HG03432 (cell line): ENCODE measurements around the gene TRIM9.

Experiments
- ATAC-seq: cut with Tn5 transposase; IDR thresholded peaks from one replicate; pipeline ENCODE4 v1.9.1; 2021; ENCODE audit warnings: mild to moderate bottlenecking, moderate library complexity; ENCODE audit not compliant: unreplicated experiment

TRIM9 gene

DNA sequence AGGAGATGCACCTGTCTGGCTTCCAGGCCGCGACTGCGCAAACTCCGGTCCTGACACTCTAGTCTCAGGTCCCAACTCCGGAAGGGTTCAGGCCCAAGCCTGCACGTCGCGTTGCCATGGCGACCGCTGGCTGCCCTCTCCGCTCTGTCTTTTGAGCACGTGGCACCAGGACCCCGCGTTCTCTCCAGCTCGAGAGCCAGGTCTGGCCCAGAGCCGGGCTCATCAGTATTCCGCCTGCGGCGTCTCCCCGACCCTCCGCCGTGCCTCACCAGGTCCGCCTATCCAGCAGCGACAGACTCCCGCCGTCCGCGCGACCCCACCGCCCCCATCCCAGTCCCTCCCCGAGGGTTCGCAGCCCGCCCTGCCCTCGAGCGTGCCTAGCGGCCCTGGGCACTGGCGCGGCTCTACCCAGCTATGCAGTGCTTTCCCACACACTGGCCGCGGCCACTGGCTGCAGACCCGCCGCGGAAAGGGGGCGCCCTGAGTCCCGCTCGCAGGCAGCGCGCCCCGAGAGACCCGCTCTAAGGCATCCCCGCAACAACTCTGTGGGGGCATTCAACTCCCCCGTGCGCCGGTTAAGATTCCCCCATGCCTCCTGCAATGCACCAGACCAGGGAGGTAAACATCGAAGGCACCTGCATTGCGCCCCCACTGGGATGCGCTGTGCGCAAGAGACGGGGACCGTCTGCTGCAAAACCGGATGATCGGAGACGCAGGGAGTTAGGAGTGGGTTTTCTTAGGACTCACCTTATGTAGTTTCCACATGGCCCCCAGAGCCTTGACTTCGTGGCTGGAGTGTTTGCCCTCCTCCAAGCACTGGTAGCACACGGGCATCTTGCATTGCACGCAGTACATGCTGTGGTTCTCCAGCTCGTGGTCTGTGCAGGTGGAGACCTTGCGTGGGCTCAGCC is 1.3 kb downstream of the TRIM9 start:
- no peak for ATAC-seq

DNA sequence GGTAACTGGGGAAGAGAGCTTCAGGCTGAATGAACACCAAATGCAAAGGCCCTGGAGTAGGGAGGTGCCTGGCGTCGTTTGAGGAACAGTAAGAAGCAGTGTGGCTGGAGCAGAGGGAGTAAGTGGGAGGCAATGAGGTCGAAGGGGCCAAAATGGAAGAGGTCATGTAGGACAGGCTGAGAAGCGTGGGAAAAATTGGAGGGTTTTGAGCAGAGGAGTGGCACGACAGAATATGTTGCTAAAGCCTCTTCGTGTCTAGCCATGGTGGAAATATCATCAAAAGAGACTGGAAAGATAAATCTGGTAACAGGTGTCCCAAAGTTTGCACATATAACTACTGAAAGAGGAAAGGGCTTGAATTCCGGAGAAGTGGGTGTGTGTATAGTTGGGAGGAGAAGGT is 1.9 kb downstream of the TRIM9 start:
- ATAC-seq: no peak

- no peak for ATAC-seq
These were observed 5.6 kb downstream of the TRIM9 start for GRCh38 chr14:51089278-51089677.

- no peak for ATAC-seq
These were observed 7.9 kb downstream of the TRIM9 start for GRCh38 chr14:51087031-51087441.

DNA sequence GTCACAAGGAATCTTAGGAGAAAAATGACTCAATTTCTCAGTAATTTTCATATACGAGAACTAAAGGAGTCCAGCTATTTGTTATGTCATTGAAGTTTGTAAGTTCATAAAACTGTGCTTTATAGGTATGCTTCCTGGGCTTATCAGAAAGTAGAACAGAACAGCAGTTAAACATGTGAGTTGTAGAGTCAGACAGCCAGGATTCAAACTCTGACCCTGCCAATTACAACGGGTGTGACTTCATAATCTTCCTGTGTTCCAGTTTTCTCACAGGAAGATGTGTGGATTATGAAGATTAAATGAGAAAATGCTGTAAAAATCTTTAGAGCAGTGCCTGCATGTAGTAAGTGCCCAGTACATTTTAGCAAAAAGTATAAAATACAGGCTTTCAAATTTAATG is 8.9 kb downstream of the TRIM9 start:
- no peak for ATAC-seq

DNA sequence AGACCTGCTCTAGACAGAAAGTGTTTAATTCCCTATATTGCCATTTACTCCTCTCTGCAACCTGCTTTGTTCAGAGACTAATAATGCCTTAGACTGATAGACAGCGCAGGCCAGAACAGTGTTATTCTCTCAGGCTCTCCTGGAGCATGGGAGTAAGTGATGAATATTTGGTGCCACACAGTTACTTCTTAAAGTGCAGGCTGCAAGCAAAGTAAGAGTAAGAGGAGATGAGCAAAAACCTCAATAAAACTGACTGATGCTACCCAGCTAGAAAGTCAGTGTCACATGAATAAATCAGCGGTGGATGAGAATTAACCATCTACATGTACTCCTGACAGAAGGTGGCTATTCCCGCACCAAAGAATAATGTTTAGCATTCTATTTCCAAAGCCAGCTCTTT is 9.9 kb downstream of the TRIM9 start:
- no peak for ATAC-seq

- no peak for ATAC-seq
These were observed 10.4 kb downstream of the TRIM9 start for GRCh38 chr14:51084507-51084906.

- ATAC-seq: no peak
These were observed 12.6 kb downstream of the TRIM9 start for GRCh38 chr14:51082349-51082748.

- no peak for ATAC-seq
These were observed 13.2 kb downstream of the TRIM9 start for GRCh38 chr14:51081712-51082111.

GRCh38 chr14:51081209-51081608 is 13.7 kb downstream of the TRIM9 start:
- no peak for ATAC-seq

GRCh38 chr14:51080645-51081044 is 14.3 kb downstream of the TRIM9 start:
- ATAC-seq: no peak

GRCh38 chr14:51079489-51079888 is 15.4 kb downstream of the TRIM9 start:
- no peak for ATAC-seq

- ATAC-seq: no peak
These were observed 15.8 kb downstream of the TRIM9 start for GRCh38 chr14:51079085-51079484.

- no peak for ATAC-seq
These were observed 20.1 kb downstream of the TRIM9 start for GRCh38 chr14:51074701-51075385.

DNA sequence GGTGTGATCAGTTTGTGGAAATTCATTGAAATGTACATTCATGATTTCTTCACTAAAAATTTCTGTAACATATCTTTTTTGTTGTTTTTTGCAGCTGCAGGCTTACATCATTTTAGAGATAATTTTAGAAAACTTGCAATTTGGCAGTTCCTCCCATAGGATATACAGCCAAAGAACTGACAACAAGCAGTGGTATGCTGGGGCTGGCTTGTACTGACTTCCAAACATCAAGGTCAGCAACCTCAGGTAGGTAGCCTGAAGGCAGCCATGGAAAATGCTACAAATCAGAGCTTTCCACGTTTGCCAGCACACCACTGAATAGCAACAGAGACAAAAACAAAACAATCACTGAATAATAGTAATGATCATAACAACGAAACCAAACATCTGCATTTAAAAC is 21.2 kb downstream of the TRIM9 start:
- no peak for ATAC-seq

- ATAC-seq: no peak
These were observed 21.9 kb downstream of the TRIM9 start for GRCh38 chr14:51072976-51073375.

DNA sequence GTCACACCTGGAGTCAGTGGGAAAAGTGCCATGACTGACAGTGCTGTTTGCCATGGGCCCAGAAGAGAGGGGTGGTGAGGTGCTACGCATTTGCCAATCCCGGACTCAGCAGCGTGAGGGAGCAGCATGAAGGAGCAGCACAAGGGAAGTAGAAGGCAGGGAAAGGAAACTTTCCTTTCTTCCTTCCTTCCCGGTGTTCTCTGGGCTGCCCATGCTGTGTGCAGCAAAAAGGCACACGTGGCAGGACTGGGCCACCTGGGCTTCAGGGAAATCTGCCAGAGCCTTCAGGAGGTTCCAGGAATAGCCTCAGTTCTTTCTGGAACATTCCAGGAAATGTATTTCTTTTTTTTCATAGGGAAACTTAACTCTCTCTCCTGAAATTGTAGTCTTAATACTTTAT is 23.0 kb downstream of the TRIM9 start:
- no peak for ATAC-seq

- ATAC-seq: no peak
These were observed 24.2 kb downstream of the TRIM9 start for GRCh38 chr14:51070726-51071125.

DNA sequence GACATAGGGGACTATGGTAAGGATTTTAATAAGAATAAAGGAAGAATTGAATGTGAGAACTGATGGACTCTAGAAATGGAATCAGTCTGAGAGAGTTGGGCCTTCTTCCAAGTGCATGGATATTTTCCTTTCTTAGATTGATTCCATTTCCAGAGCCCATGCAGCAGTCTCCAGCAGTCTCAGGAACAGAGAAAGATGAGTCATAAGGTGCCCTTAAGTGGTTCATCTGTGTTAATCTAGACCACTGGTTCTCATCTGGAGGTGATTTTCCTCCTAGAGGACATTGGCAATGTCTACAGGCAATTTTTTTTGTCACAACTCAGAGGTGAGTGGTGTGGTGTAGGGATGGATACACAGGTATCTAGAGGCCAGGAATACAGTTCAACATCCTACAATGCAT is 25.9 kb downstream of the TRIM9 start:
- no peak for ATAC-seq

DNA sequence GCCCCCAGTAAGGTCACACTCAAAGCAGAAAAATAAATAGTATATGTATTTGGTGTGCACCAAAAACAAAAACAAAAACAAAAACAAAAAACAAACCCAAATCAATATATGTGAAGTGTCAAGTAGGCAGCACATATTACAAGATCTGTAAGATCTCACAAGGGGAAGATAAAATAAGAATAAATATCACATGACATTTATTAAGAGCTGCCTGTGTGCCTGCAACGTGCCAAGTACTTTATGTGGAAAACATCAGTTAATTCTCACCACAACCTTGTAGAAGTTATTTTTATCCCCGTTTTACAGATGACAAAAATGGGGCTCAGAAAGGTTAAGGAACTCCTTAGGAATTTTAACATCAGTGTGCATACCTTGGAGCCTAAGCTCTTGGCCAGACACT is 26.6 kb downstream of the TRIM9 start:
- ATAC-seq: no peak

- ATAC-seq: no peak
These were observed 27.6 kb downstream of the TRIM9 start for GRCh38 chr14:51067295-51067694.

GRCh38 chr14:51066576-51066975 is 28.3 kb downstream of the TRIM9 start:
- ATAC-seq: no peak
